NCI-H2081 (cell line): ENCODE results near the gene B4GALNT4.
"Not testable (repeated sequence)": the region's sequence is repeated elsewhere in the genome, so short reads cannot be mapped to it uniquely, and the experiment has no call there.

Experiments
- DNase-seq, 2 experiments: peaks; one replicate each; lab custom pipeline; 2025; lab: John Stamatoyannopoulos, UW

B4GALNT4 gene

GRCh38 chr11:334264-334994, 34.9 kb upstream of the B4GALNT4 start:
- peak in 1 of 2 experiments; percentile 12 for DNase-seq

GRCh38 chr11:335779-336658, 33.3 kb upstream of the B4GALNT4 start:
- no peak for DNase-seq

DNA sequence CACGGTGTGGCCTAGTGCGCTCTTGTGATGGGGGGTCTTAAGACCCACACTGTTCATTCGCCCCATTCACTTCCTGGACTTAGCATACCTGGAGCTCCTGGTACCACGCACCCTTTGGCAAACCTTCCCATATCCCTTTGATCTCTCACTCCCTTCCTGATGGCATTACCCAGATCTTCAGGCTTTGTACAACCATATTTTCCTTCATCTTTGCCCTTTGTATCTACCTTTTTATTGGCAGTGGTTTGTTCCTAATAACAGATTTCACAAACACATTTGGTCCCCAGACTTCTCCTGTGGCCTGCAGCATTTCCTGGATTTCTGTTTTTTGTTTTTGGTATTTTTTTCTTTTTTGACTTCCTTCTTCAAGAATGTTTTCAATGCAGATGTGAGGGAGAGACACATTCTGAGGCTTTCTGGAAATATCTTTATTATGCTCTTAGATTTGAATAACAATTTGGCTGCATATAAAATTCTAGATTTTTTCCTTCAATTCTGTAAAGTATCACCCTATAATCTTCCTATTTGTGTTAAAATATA, 32.6 kb upstream of the B4GALNT4 start:
- no peak for DNase-seq

GRCh38 chr11:337711-338110, 31.6 kb upstream of the B4GALNT4 start:
- DNase-seq: no peak

DNA sequence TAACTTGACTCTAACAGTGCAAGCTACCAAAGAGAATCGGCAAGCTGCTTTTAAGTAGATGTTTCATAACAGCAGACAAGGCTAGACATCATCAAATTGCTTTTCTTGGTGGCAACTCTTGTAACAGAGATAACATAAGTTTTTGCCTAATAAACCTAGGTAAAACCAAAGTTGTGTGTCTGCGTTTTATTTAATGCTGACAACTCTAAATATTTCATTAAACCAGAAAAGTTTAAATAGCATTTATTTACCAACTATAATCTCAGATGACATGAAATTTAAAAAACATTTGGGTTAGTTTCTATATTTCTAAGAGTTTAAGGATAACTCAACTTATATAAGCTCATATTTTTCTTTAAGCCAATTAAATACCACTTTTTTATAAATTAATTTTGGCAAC, 29.3 kb upstream of the B4GALNT4 start:
- no peak for DNase-seq

DNA sequence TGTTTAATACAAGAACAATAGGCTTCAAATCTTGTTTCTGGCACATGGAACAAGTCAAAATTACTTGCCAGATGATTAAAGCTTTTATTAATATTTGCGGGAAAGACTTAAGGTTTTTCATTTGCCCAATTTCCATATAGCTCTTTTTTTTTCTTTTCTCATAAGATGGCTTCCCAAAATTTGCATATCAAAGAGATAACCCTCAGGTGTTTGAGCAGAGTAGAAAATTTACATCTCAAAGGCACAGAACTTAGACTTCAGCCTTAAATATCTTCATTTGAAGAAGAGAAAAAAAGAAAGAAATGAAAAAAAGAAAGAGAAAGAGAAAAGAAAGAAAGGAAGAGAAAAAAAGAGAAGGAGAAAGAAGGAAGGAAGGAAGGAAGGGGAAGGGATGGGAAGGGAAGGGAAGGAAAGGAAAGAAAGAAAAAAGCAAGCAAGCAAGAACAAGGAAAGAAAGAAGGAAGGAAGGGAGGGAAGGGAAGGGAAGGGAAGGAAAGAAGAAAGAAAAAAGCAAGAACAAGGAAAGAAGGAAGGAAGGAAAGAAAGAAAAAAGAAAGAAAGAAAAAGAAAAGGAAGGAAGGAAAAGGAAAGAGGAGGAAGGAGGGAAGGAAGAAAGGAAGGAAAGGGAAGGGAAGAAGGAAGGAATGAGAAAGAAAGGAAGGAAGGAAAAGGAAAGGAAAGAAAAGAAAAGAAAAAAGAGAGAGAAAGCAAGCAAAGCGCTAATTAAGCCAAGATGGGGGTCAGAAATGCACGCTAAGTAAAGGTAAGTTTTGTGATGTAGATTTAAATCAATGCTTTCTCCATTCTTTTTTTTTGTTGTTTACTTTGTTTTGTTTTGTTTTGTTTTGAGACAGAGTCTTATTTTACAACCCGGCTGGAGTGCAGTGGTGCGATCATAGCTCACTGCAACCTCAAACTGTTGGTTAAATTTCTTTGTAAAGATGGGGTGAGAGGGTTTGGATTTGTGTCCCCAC, 28.5 kb upstream of the B4GALNT4 start:
- no peak for DNase-seq

DNA sequence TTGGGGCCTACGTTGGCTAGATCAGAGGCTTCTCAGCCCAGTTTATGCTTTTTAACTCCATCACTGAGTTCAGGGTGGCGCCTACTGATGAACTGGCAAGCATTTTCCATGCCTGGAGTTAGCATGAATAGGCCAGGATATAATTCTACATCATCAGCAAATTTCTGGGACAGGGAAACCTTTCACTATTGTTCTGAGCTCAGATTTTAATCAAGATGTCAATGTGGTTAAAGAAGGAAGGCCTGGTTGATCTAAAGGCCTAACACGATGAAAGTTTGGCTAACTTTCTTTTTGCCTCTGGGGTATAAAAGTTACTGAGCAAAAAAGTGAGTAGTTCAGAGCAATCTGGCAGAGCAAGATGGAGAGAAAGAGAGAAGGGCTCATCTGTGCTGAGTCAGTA, 27.0 kb upstream of the B4GALNT4 start:
- no peak for DNase-seq

DNA sequence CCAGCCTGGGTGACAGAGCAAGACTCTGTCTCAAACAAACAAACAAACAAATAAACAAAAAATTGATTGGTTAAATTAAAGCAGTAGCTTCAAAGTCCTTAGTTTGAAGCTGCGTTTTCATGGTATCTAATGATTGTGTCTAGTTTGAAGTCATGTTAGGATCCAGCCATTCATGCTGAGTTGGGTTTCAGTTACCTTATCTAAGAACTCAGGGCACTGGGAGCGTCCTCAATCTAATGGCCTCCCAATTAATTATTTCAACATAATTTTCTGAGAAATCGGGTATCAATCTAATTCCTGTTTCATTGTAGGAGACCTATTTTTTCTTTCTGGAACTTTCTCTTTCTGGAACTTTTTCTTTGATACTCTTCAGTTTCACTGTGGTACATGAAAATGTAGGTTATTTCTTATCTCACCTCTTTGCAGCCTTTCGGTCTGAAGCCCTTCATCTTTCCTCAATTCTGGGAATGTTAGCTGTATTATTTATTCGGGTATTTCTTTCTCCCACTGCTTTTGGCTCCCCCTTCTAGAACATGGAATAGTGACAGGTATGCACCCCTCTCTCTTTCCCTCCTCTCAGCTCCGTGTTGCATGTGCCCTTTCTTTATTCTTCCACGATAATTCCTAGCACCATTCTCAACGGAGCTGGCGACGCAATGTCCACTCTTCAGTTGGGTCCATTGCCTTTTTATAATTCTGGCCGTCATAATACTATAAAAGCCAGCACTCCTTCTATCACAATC, 24.3 kb upstream of the B4GALNT4 start:
- DNase-seq: no peak

GRCh38 chr11:346529-346928, 22.8 kb upstream of the B4GALNT4 start:
- no peak for DNase-seq

GRCh38 chr11:349270-349954, 19.9 kb upstream of the B4GALNT4 start:
- not testable (repeated sequence) for DNase-seq

GRCh38 chr11:350033-350722, 19.1 kb upstream of the B4GALNT4 start:
- not testable (repeated sequence) for DNase-seq

GRCh38 chr11:350723-351255, 18.5 kb upstream of the B4GALNT4 start:
- DNase-seq: no peak

GRCh38 chr11:351411-351810, 17.9 kb upstream of the B4GALNT4 start:
- DNase-seq: no peak

DNA sequence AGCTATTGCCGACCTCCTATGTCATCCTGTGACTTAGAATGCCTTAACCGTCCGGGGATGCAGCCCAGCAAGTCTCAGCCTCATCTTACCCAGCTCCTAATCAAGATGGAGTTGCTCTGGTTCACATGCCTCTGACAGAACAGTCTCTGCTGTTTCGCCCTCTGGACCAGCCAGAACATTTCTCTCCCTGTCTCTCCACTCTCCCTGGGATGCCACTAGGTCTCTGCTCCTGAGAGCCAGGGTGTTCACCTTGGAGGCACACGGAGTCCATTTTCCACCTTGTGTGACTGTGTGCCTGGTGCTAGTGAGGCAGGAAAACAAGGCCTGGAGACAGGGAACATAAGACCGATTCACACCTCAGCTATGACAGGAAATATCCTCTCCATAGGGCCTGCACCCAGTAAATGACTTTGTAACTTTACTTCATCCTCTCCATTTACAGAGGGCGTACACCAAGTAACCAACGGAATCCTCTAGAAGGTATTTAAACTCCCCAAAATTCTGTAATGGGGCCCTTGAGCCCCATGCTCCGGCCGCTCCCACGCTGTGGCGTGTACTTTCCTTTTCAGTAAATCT, 16.8 kb upstream of the B4GALNT4 start:
- no peak for DNase-seq

DNA sequence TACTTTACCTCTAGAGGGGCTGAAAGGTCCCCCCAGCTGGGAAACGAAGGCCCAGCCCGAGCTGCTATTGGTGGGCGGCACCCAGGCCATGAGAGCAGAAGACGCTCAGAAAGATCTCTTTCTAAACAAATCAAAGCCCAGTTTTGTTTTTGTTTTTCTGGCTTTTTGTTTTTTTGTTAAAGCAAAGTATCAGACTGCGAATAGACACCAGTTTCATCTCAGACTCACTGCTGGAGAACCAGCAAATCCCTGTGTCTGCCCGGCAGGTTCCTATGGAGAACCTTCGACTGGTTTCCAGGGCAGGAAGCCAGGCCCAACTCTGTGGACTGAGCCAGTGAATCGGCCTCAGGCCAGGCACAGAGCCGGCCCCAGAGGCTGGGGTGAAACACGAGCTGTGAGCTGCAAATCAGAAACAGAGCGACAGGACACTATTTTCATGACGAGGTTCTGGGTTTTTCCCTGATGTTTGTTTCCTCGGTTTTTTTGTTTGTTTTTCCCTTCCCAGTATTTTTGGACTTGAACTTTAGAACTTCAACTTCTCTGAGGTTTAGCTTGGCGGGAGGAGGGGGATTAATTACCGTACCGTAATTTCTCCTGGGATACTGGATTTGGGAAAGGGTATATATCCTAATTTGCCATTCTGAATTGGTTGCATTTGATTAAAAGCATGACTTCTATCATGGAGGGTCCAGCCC, 16.0 kb upstream of the B4GALNT4 start:
- no peak for DNase-seq

DNA sequence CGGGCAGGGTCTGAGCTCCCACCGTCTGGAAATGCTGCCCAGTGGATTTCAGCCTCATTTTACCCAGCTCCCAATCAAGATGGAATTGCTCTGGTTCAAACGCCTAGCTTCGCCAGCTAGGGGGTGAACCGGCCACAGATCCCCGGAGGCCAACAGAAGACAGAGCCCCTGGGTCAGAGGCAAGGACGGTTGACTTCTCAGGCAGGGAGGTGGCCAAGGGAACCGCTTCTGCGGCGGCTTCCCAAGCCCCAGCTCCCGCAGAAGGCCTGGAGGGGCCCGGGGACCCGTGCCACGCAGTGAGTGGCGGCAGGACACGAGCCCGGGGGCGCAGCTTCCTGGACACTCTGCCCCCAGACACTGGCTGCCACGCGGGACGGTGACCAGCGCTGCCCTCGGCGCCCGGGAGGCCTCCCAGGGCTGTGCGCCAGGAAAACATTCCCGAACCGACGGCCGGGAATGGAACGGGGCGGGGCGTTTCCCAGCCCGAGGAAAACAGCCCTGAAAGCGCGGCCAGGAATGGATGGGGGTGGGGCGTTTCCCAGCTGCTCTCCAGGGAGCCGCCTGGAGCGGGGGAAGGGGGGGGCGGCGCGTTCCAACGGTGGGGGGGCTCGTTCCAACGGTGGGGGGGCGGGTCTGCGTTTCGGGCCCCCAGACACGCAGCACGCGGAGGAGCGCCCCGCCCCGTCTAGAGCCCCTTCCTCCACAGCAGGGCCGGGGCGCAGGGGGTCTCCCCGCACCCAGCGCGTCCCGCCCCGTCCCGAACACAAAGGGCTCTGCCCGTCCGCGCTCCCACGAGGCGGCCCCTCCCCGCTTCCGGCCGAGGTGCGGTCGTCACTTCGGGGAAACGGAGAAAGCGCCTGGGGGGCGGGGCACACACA, 13.5 kb upstream of the B4GALNT4 start:
- peak; percentile 24 to 58 for DNase-seq

GRCh38 chr11:356610-357009, 12.7 kb upstream of the B4GALNT4 start:
- no peak for DNase-seq

GRCh38 chr11:357582-357981, 11.7 kb upstream of the B4GALNT4 start:
- DNase-seq: no peak
